ENCODE data around the gene PDGFB.

GRCh38 chr22:39208013-39208680, 36.6 kb downstream of the PDGFB start:
- TF ChIP-seq CTCF (conservative IDR thresholded peaks at IDR 0.05; ENCODE audit: low read depth, low read length) (no peak), CHD1 (IDR thresholded peaks at IDR 0.05; ENCODE audit: low read depth, low read length) (no peak), MAZ (IDR thresholded peaks at IDR 0.05; ENCODE audit: borderline replicate concordance, low read depth, low read length) (no peak), POLR2A (IDR thresholded peaks at IDR 0.05; ENCODE audit: low read depth, low read length) (no peak)

Data from IMR-90 (cell line).